Muscle layer of duodenum (tissue), 2 donors: ENCODE results near the gene ATPAF1.

Experiments
- H3K27ac ChIP-seq: one replicate; pipeline ENCODE4 v1.7.0; 2013; ENCODE audit warnings: mild to moderate bottlenecking, low read length
- H3K27me3 ChIP-seq: one replicate; pipeline ENCODE4 v1.7.0; 2013; ENCODE audit warnings: low read depth, mild to moderate bottlenecking, control low read depth, low read length
- H3K36me3 ChIP-seq, 2 donors: one replicate each; pipeline ENCODE4 v1.7.0; 2013; ENCODE audit warnings: low read length in 2 of 2, control low read depth in 1 of 2, mild to moderate bottlenecking in 1 of 2; ENCODE audit not compliant: insufficient read depth in 2 of 2, control insufficient read depth in 1 of 2
- H3K4me1 ChIP-seq, 2 donors: one replicate each; pipeline ENCODE4 v1.7.0; 2013; ENCODE audit warnings: low read length in 2 of 2, mild to moderate bottlenecking in 2 of 2, control low read depth in 1 of 2, moderate library complexity in 1 of 2; ENCODE audit not compliant: insufficient read depth in 2 of 2, control insufficient read depth in 1 of 2
- H3K4me3 ChIP-seq, 2 donors: one replicate each; pipeline ENCODE4 v1.7.0; 2013; ENCODE audit warnings: low read length in 2 of 2, low read depth in 1 of 2, mild to moderate bottlenecking in 1 of 2
- H3K9me3 ChIP-seq, 2 donors: one replicate each; pipeline ENCODE4 v1.7.0; 2013; ENCODE audit warnings: low read length in 2 of 2, control low read depth in 1 of 2, mild to moderate bottlenecking in 1 of 2; ENCODE audit not compliant: control insufficient read depth in 1 of 2
- donor health status: healthy.

The ATPAF1 gene

DNA sequence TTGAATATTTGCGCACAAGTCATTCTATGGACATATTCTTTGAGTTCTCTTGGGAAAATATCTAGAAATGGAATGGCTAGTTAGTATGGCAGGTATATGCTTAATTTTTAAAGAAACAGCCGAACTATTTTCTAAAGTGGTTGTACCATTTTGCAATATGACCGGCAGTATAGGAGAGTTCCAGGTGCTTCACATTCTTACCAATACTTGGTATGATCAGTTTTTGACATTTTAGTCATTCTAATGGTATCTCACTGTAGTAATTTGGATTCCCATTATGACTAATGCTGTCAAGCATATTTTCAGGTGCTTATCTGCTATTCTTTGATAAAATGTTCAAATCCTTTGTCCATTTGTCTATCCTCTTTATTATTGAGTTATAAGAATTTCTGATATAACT is 20.6 kb downstream of the ATPAF1 start:
- peaks cover 0 to 9% of the 10 kb centered on the region in 2 donors for H3K9me3 ChIP-seq
- no peaks in the 10 kb centered on the region for H3K27me3 ChIP-seq
- H3K4me1 ChIP-seq: peaks cover 0 to 18% of the 10 kb centered on the region in 2 donors
- H3K27ac ChIP-seq: no peak overlapping the region
- no peak overlapping the region for H3K4me3 ChIP-seq
- H3K36me3 ChIP-seq: peaks cover 6 to 31% of the 10 kb centered on the region in 2 donors

- no peak overlapping the region for H3K27ac ChIP-seq
- peaks cover 11 to 33% of the 10 kb centered on the region in 2 donors for H3K36me3 ChIP-seq
- no peaks in the 10 kb centered on the region for H3K27me3 ChIP-seq
- peaks cover 0 to 18% of the 10 kb centered on the region in 2 donors for H3K4me1 ChIP-seq
- peaks cover 0 to 9% of the 10 kb centered on the region in 2 donors for H3K9me3 ChIP-seq
- no peak overlapping the region for H3K4me3 ChIP-seq
These were observed 21.3 kb downstream of the ATPAF1 start for GRCh38 chr1:46646844-46647243.

- H3K27me3 ChIP-seq: no peaks in the 10 kb centered on the region
These were observed 21.8 kb downstream of the ATPAF1 start for GRCh38 chr1:46646331-46646730.

DNA sequence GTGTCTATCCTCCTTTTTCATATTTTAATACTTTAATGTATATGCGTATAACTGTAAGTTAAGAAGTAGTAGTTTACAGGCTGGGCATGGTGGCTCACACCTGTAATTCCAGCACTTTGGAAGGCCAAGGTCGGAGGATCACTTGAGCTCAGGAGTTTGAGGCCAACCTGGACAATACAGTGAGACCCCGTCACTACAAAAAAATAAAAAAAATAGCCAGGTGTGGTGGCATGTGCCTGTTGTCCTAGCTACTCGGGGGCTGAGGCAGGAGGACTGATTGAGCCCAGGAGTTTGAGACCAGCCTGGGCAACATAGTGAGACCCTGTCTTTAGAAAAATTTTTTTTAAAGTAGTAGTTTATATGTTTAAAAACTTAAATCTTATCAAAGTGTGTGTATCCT is 22.3 kb downstream of the ATPAF1 start:
- Histone ChIP-seq H3K27me3 (no peaks in the 10 kb centered on the region), H3K4me1 (peaks cover 0 to 18% of the 10 kb centered on the region in 2 donors), H3K4me3 (no peak overlapping the region), H3K9me3 (peaks cover 0 to 9% of the 10 kb centered on the region in 2 donors), H3K36me3 (peaks cover 15 to 40% of the 10 kb centered on the region in 2 donors), H3K27ac (no peak overlapping the region)

More at GRCh38 chr1:46646331-46646730, 21.8 kb downstream of the ATPAF1 start:
- Histone ChIP-seq H3K4me3 (no peak overlapping the region), H3K27ac (no peak overlapping the region), H3K4me1 (peaks cover 0 to 18% of the 10 kb centered on the region in 2 donors), H3K36me3 (peaks cover 15 to 39% of the 10 kb centered on the region in 2 donors), H3K9me3 (peaks cover 0 to 9% of the 10 kb centered on the region in 2 donors)

DNA sequence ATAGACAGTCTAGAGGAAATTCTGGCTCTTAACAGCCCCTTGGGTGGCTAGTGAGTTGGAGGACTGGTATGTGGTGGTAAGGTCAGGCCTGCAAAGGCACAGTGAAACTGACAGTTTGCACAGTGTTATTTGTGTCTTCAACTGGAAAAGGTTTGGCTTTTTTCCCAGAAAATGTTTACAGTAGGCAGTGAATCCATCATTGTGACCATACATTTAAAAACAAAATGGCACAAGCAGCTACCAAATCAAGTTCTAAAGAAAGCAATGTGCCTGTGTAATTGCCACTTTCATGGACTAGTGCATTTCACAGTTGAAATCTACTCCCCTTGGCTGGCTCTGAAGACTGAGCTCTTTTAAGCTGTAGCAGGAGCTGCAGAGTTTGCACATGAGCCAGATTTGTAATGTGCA is 24.8 kb downstream of the ATPAF1 start:
- Histone ChIP-seq H3K27ac (no peak overlapping the region), H3K4me3 (no peak overlapping the region), H3K4me1 (peaks cover 0 to 18% of the 10 kb centered on the region in 2 donors), H3K36me3 (peaks cover 10 to 23% of the 10 kb centered on the region in 2 donors), H3K9me3 (no peaks in the 10 kb centered on the region), H3K27me3 (no peaks in the 10 kb centered on the region)

DNA sequence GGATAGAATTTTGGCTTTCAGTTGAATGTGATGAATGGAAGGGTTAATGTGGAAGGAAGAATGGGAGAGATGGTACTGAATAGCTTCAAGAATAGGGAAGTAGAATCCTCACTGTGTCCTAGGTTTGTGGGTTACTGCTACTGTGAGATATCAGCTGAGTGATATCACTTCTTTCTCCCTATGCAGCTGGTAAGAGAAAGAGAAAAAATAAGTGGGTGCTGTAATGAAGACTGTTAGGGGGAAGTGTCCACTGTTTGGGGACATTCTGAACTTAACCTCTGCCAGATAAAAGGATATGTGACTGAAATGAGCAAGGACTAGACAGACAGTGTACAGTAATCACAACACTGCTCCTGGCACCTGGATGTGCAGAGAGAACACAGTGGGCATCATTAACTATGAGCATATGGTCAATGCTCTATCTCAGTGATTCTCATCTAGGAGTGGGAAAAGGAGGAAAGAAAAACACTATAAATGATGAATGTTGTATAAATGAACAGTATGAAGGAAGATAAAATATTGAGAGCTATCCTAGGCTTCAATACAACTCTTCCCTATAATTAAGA is 26.0 kb downstream of the ATPAF1 start:
- Histone ChIP-seq H3K27ac (no peak overlapping the region), H3K4me3 (no peak overlapping the region), H3K9me3 (no peaks in the 10 kb centered on the region), H3K27me3 (no peaks in the 10 kb centered on the region), H3K36me3 (peaks cover 15 to 17% of the 10 kb centered on the region in 2 donors), H3K4me1 (peaks cover 0 to 26% of the 10 kb centered on the region in 2 donors)

DNA sequence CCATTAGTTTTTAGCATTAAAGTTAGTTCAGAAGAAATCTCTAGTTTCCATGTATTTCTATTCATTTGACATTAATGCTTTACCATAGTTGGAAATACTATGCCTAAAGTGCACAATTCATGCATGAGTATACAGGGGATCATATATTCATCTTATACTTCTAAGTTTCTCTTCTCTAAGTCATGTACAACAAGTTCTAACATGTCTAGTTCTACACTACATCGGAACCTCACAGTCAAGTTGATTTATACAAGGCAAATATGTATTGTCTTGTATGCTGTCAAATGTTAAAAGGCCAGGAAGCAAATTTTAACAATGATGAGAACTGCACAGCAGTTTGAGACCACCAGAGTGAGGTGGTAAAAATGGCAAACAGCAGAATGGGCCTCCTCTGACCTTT is 28.6 kb downstream of the ATPAF1 start:
- Histone ChIP-seq H3K27ac (no peak overlapping the region), H3K4me3 (no peak overlapping the region), H3K27me3 (no peaks in the 10 kb centered on the region), H3K36me3 (peaks cover 26 to 31% of the 10 kb centered on the region in 2 donors), H3K9me3 (no peaks in the 10 kb centered on the region), H3K4me1 (peaks cover 0 to 23% of the 10 kb centered on the region in 2 donors)

- H3K27ac ChIP-seq: no peak overlapping the region
- no peak overlapping the region for H3K4me3 ChIP-seq
- peaks cover 29 to 36% of the 10 kb centered on the region in 2 donors for H3K36me3 ChIP-seq
- H3K27me3 ChIP-seq: no peaks in the 10 kb centered on the region
- H3K4me1 ChIP-seq: peaks cover 0 to 23% of the 10 kb centered on the region in 2 donors
- no peaks in the 10 kb centered on the region for H3K9me3 ChIP-seq
These were observed 29.2 kb downstream of the ATPAF1 start for GRCh38 chr1:46638921-46639320.

GRCh38 chr1:46637444-46638083 is 30.6 kb downstream of the ATPAF1 start:
- no peak overlapping the region for H3K4me3 ChIP-seq

GRCh38 chr1:46635205-46635604 is 33.0 kb downstream of the ATPAF1 start:
- no peaks in the 10 kb centered on the region for H3K9me3 ChIP-seq
- no peak overlapping the region for H3K27ac ChIP-seq
- H3K4me1 ChIP-seq: peaks cover 0 to 13% of the 10 kb centered on the region in 2 donors
- H3K27me3 ChIP-seq: no peaks in the 10 kb centered on the region
- no peak overlapping the region for H3K4me3 ChIP-seq
- peaks cover 38 to 57% of the 10 kb centered on the region in 2 donors for H3K36me3 ChIP-seq

More at GRCh38 chr1:46637444-46638083, 30.6 kb downstream of the ATPAF1 start:
- Histone ChIP-seq H3K4me1 (peaks cover 0 to 13% of the 10 kb centered on the region in 2 donors), H3K27ac (no peak overlapping the region), H3K36me3 (peaks cover 36 to 50% of the 10 kb centered on the region in 2 donors), H3K9me3 (no peaks in the 10 kb centered on the region), H3K27me3 (no peaks in the 10 kb centered on the region)

DNA sequence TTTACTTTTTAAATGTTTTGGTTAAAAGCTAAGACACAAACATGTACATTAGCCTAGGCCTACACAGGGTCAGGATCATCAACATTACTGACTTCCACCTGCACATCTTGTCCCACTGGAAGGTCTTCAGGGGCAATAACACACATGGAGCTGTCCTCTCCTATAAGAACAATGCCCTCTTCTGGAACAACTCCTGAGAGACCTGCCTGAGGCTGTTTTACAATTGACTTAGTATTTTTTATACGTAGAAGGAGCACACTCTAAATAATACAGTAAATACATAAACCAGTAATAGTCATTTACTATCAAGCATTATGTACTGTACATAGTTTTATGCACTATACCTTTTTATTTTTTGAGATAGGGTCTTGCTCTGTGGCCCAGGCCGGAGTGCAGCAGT is 37.4 kb downstream of the ATPAF1 start:
- Histone ChIP-seq H3K4me1 (no peaks in the 10 kb centered on the region), H3K27ac (no peak overlapping the region), H3K27me3 (no peaks in the 10 kb centered on the region), H3K9me3 (no peaks in the 10 kb centered on the region), H3K4me3 (no peak overlapping the region), H3K36me3 (peaks cover 37 to 51% of the 10 kb centered on the region in 2 donors)
